MM.1S (cell line): ENCODE measurements around the gene GOLT1A.
"Not testable (repeated sequence)": the region's sequence is repeated elsewhere in the genome, so short reads cannot be mapped to it uniquely, and the experiment has no call there.

Experiments
- CTCF ChIP-seq: fragments of 300-600 bp; sonication (generic); IDR thresholded peaks from 2 replicates; pipeline ENCODE4 v1.5.1; 2016; ENCODE audit warnings: antibody characterized with exemption, low read length, mixed read lengths
- EZH2 ChIP-seq: fragments of 300-600 bp; sonication (generic); optimal IDR thresholded peaks from 2 replicates; pipeline ENCODE3; 2017; ENCODE audit warnings: low read depth, mild to moderate bottlenecking, antibody characterized with exemption, low read length, mixed read lengths
- EZH2phosphoT487 ChIP-seq: fragments of 300-600 bp; sonication (generic); IDR thresholded peaks from 2 replicates; pipeline ENCODE4 v1.6.1; 2018; ENCODE audit warnings: antibody characterized with exemption, low read length

- not testable (repeated sequence) for TF ChIP-seq EZH2, CTCF, EZH2phosphoT487
These were observed 24.7 kb upstream of the GOLT1A start for GRCh38 chr1:204238520-204238919.
